ENCODE measurements around the gene FUBP1. TPM values are rescaled to one million over a fixed set of nuclear protein-coding genes. Genes with fewer than 3 reads are reported as not detected.

FUBP1 gene
- total and polyA plus RNA-seq, 2 of the 8 experiments (the other 6 are each of a cell fraction or from before 2014, with no cell fraction given) = 184 to 201 TPM

GRCh38 chr1:77942400-77943140, 36.3 kb downstream of the FUBP1 start (continued):
- no peak for TF ChIP-seq NANOG (IDR thresholded peaks at IDR 0.05; ENCODE audit: insufficient read depth, low read depth, low read length, poor library complexity, severe bottlenecking)
- TF ChIP-seq EZH2 (IDR thresholded peaks at IDR 0.05; ENCODE audit: low read depth, low read length, severe bottlenecking) = no peak
- TF ChIP-seq TEAD4 (IDR thresholded peaks at IDR 0.05; ENCODE audit: low read depth, low read length) = no peak
- no peak for TF ChIP-seq CTBP2 (IDR thresholded peaks at IDR 0.05; ENCODE audit: borderline replicate concordance, insufficient read depth, insufficient read length, low read length)
- TF ChIP-seq SP1 (IDR thresholded peaks at IDR 0.05; ENCODE audit: low read depth, low read length) = no peak
- no peak for TF ChIP-seq CHD1 (IDR thresholded peaks at IDR 0.05; ENCODE audit: low read depth, low read length)
- TF ChIP-seq ZNF274 (IDR thresholded peaks at IDR 0.05; ENCODE audit: borderline replicate concordance, extremely low read depth, low read length) = no peak
- TF ChIP-seq CEBPB (IDR thresholded peaks at IDR 0.05; ENCODE audit: low read depth, low read length) = no peak
- TF ChIP-seq POLR2AphosphoS5 (IDR thresholded peaks at IDR 0.05; ENCODE audit: low read depth, low read length) = no peak; the same call in 1 of the 2 replicates
- TF ChIP-seq TAF7 (optimal IDR thresholded peaks at IDR 0.05; ENCODE audit: borderline replicate concordance, low read depth, low read length) = no peak
- no peak for TF ChIP-seq PHF8 (conservative IDR thresholded peaks at IDR 0.05; ENCODE audit: low read depth, low read length)
- TF ChIP-seq POLR2A (IDR thresholded peaks at IDR 0.05; ENCODE audit: control extremely low read depth in 1 of 2, low read depth in 2 of 2, low read length in 2 of 2) = no peak

Data from H1 (cell line).